CD4-positive, alpha-beta T cell treated with Interleukin-12 subunit alpha and Interleukin-12 subunit beta, for 1 hour (primary cell): ENCODE measurements around the gene ATL2.
A peak's percentile ranks its signal among the peaks of the same experiment; 100 is the strongest.
"Not testable (repeated sequence)": the region's sequence is repeated elsewhere in the genome, so short reads cannot be mapped to it uniquely, and the experiment has no call there.

Experiments used
- DNase-seq: peaks from one replicate; pipeline ENCODE4 v3.0.0-alpha.2; 2020

Gene ATL2

DNA sequence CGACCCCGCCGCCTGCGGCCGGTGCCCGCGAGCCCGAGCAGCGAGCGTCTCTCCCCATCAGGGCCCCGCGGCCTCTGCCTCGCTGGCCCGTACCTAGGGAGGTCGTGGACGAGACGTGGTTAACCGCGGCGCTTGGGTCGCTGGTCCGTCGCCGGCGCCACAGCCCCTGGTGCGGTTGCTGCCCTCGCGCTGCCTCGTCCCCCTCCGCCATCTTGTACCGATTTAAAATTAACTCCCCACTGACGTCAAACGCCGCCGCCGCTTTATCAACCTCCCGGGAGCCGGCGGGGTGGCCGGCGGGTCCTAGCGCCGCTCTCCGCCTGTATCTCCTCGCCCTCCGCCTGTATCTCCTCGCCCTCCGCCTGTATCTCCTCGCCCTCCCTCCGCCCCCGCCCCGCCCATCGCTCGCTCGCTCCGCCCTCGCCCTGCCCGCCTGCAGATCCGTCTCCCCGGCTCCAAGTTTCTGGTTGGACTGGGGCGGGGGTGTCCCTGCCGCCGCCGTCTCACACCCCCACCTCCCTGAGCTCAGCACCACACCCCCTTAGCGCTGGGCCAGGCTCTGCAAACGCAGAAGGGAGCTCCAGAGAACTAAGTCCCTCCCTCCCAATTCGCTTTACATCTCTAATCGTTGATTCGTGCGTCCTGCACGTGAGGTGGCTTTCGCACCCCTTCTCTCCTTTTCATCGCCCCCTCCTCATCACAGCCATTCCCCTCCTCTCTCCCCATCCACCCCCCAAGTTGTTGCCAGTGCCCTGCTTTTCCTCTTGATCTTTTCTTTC is at the start of gene ATL2:
Gene ATL2, minus strand, starts transcription at position 224 of the 779 bp plus-strand sequence. Its CDS starts 13 bp downstream, at position 211.
- peak; percentile 96 for DNase-seq

- no peak for DNase-seq
Measured at GRCh38 chr2:38423763-38424162, 46.7 kb upstream of the ATL2 start.

DNA sequence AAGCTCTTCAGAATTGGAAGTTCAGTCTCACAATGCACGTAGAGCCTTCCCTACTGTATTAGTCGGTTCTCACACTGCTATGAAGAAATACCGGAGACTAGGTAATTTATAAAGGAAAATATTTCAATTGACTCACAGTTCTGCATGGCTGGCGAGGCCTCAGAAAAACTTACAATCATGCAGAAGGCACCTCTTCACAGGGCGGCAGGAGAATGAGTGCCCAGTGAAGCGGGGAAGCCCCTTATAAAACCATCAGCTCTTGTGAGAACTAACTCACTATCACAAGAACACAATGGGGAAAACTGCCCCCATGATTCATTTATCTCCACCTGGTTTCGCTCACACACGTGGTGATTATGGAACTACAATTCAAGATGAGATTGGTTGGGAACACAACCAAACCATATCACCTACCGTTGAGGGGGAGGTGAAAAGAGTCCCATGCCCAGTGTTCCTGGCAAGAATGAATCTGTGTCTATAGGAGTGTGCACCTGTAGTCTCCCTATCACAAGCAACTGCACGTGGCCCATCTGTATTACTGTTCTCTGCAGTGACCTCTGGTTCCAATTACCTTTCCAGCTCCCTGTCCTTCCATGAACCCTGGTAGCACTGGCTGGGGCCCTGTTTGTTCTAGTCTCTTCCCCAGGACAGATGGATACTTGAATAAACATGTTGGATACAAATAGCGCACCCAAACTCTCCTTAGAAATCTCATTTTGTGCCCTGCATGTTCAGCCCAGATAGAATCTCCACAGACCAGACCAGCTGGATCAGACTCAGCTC is 44.4 kb upstream of the ATL2 start:
- no peak for DNase-seq

GRCh38 chr2:38419499-38419898 is 42.4 kb upstream of the ATL2 start:
- no peak for DNase-seq

GRCh38 chr2:38418735-38419134 is 41.7 kb upstream of the ATL2 start:
- DNase-seq, result no peak

DNA sequence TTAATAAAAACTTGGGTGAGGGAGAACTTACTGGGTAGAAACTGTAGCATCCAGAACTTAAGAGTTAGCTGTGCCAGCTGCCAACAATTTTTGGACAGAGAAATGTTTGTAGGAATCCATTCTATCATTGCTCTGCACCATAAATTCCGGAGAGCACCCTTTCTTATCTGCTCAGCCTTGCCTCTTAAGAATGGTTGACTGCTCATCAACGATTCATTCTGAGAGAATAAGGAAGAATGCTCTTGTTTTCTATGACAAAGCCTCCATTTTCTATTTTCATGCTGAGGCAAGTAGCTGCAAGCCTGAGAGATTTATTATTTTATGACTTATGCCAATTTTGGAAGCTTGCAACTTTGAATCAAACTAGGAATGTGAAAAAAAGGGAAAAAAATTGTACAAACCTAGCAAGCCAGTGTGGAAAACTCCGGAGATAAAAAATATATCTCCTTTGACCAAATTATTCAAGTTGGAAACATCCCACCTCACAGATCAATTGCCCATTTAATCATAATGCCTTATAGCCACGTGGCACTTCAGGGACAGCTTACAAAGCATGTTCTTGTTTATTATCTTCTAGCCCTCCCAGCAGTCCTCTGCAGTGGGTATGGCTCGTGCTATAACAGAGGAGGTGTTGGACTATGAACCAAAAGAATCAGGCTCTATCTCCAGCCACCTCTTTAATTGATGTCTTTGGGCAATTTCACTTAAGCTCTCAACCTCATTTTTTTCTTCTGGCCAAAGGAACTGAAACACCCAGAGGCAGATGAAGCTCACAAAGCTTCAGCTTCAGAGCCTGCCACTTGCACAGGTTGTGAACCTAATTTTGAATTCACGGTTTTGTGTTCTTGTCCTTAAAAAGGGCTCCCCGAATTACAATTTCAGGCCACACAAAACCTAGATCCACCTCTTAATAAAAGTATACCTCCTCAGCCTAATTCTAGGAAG is 40.9 kb upstream of the ATL2 start:
- no peak for DNase-seq

DNA sequence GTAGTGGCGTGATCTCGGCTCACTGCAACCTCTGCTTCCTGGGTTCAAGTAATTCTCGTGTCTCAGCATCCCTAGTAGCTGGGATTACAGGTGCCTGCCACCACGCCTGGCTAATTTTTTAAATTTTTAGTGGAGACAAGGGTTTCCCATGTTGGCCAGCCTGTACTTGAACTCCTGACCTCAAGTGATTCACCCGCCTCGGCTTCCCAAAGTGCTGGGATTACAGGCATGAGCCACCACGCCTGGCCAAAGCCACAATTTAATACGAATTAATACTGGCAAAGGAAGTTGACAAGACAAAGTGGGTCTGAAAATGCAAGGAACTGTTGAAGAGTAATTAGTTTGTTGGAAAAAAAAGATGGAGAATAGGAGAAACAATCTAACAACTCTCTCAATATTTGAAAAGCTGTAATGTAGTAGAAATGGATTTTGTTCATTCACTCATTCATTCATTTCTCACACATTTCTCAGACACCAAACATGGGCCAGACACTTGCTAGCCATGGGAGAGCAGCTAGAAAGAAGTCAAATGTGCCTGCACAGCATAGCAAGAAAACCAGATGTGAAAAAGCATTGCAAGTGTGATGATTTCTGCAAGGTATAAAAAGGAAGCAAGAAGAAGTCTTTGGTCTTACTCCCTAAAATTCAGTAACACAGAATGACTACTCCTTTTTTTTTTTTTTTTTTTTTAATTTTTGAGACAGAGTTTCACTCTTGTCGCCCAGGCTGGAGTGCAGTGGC is 39.4 kb upstream of the ATL2 start:
- DNase-seq, result no peak

DNA sequence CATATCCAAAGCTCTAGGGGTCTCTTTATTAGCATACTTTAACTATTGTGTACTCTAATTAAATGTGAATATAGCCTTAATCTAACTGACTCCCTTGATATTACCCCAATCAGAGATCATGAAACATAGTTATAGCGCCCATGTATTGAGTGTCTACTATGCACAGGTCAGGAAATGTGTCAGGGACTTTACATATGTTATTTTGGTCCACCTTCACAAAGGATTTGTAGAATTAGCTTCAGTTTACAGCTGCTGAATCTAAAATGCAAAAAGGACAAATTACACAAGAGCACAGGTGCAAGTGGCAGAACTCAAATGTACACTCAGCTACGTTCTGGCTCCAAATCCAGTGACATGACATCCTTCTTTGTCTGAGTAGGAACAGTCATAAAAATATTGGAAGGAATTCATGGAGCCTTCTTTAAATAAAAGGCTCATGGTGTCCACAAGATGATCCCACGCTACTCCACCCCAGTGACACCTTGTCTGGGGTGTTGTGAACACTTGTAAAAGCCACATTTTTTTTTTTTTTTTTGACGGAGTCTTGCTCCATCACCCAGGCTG is 38.7 kb upstream of the ATL2 start:
- DNase-seq, result no peak

GRCh38 chr2:38415023-38415422 is 38.0 kb upstream of the ATL2 start:
- DNase-seq, result no peak

DNA sequence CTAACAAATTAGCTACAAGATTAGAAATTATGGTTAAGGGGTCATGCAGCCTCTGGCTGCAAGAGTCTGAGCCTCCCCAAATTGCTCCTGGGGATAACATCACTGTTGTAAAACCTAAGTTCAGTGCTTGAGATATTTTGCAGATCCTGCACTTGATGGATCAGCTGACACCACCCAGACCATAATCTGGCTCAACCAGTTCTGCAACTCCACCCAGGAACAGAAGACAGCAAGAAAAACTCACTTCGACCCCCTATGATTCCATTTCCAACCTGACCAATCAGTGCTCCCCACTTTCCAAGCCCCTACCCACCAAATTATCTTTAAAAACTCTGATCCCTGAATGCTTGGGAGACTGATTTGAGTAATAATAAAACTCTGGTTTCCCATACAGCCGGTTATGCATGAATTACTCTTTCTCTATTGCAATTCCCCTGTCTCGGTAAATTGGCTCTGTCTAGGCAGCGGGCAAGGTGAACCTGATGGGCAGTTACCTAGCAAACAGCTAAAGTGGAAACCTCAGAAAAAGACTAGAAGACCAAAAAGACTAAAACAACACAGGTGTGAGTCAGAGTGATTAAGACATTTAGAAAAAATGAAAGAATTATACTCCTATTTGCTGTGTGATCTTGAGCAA is 35.3 kb upstream of the ATL2 start:
- DNase-seq, result not testable (repeated sequence)

GRCh38 chr2:38409156-38410102 is 32.4 kb upstream of the ATL2 start:
- no peak for DNase-seq

DNA sequence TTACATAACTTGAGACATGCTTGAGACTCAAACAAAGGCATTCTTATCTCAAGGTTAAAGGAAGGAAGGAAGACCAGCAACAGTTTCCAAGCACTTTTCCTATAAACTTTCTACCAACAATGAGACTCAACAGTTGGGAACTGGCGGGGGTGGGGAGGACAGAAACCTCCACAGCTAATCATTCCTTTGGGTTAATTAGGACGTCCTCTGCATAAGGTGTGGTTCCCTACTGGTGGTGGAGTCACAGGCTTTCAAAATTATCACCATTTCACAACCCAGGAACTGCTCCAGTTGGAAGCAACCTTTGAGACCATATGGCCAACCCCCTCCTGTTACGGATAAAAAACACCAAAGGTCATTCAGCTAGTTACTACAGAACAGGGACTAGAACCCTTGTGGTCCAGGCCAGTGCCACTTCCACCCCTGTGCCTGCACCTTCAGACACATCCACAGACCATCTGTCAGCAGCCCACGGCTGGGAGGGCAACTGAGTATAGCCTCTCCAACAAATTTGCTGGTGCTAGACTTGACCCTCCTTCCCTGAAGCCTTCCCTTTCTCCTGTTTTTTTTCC is 30.1 kb upstream of the ATL2 start:
- no peak for DNase-seq

DNA sequence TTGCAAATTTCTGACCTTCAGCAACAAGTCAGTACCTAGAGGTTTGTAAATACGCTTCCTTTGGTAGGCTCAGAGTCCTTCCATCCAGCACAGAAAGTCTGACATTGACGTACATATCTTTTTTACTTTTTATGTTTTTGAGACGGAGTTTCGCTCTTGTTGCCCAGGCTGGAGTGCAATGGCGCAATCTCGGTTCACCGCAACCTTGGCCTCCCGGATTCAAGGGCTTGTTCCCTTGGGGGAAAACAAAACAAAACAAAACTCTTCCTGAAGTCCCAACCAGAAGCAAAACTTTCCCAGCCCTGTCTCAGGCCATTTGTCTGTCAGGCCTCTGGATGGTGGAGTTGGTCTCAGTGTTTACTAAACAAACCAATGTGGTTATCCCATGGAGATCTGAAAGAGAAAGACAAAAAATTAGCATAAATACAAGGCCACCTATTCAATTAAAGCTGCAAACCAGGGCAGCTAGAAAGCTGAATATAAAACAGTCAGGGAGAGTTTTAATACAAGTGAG is 29.6 kb upstream of the ATL2 start:
- DNase-seq, result no peak

GRCh38 chr2:38405917-38406596 is 29.0 kb upstream of the ATL2 start:
- no peak for DNase-seq

- no peak for DNase-seq
Measured at GRCh38 chr2:38400513-38400912, 23.4 kb upstream of the ATL2 start.

DNA sequence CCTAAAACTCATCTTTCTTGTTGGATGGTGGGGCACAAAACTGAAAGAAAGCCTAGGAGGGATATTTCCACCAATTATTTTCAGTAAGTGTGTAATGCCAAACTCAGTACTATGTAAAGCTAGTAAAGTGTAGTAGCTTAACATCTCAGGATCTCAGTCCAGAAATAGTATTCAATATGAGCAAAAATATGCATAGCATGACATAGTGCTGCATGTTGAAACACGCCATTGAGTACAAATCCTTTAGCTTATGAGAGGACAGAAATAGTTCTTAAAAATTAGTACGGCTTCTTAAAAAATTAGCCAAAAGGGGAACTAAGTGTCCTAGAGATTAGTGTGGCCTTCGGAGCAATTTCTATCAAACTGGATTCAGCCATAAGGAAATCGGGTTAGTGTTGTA is 21.7 kb upstream of the ATL2 start:
- no peak for DNase-seq

DNA sequence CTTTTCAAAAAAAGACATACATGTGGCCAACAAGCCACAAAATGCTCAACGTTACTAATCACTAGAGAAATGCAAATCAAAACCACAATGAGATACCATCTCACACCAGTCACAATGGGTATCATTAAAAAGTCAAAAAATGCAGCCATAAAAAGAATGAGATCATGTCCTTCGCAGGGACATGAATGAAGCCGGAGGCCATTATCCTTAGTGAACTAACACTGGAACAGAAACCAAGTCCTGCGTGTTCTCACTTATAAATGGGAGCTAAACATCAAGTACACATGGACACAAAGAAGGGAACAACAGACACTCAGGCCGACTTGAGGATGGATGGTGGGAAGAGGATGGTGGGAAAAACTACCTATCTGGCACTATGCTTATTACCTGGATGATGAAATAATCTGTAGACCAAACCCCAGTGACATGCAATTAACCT is 17.8 kb upstream of the ATL2 start:
- DNase-seq, result no peak

GRCh38 chr2:38394041-38394440 is 17.0 kb upstream of the ATL2 start:
- DNase-seq, result no peak

- DNase-seq, result no peak
Measured at GRCh38 chr2:38390947-38391346, 13.9 kb upstream of the ATL2 start.
